CD14-positive monocyte (primary cell): ENCODE data around the gene SLC24A4. TPM values are rescaled to one million over a fixed set of nuclear protein-coding genes. Genes with fewer than 3 reads are reported as not detected.

Experiments
- DNase-seq, 3 donors: peaks; one replicate each; pipeline ENCODE4 v3.0.0-alpha.2; 2011 to 2022
- H2AFZ ChIP-seq: 2 replicates; pipeline ENCODE4 v1.6.0; 2012; ENCODE audit warnings: mild to moderate bottlenecking, low read depth, low read length, inconsistent platforms; ENCODE audit not compliant: insufficient read depth, poor library complexity, severe bottlenecking
- H3K27ac ChIP-seq, 2 donors: 1 replicate in 1 of 2; 2 replicates in 1 of 2; pipeline ENCODE4 v1.5.1; 2012 to 2013; ENCODE audit warnings: low read length in 2 of 2, control low read depth in 1 of 2, inconsistent platforms in 1 of 2, low read depth in 1 of 2, mild to moderate bottlenecking in 1 of 2
- H3K27me3 ChIP-seq, 2 donors: one replicate each; pipeline versions ENCODE4 v1.6.0 to v1.6.1; 2011 to 2013; ENCODE audit warnings: low read length in 2 of 2; ENCODE audit not compliant: control insufficient read depth in 2 of 2, insufficient read depth in 2 of 2
- H3K36me3 ChIP-seq, 2 donors: replicated peaks in 1 of 2; 1 replicate in 1 of 2; 2 replicates in 1 of 2; pipeline versions ENCODE4 v1.5.1 to v1.6.1; 2012 to 2013; ENCODE audit warnings: low read length in 2 of 2, control low read depth in 1 of 2, inconsistent platforms in 1 of 2, mild to moderate bottlenecking in 1 of 2; ENCODE audit not compliant: insufficient read depth in 2 of 2, control insufficient read depth in 1 of 2
- H3K4me1 ChIP-seq, 2 donors: 1 replicate in 1 of 2; 2 replicates in 1 of 2; pipeline versions ENCODE4 v1.5.1 to v1.6.1; 2012 to 2013; ENCODE audit warnings: low read length in 2 of 2, control low read depth in 1 of 2, inconsistent platforms in 1 of 2, mild to moderate bottlenecking in 1 of 2, moderate library complexity in 1 of 2; ENCODE audit not compliant: insufficient read depth in 2 of 2, control insufficient read depth in 1 of 2
- H3K4me2 ChIP-seq: replicated peaks from 2 replicates; pipeline ENCODE3; 2012; ENCODE audit warnings: low read length, moderate library complexity, mild to moderate bottlenecking; ENCODE audit not compliant: poor library complexity, severe bottlenecking; ENCODE audit errors: extremely low read depth
- H3K4me3 ChIP-seq, 3 experiments: fragments of 200-600 bp in 1 of 3; sonication (generic) in 1 of 3; replicated peaks in 1 of 3; 1 replicate in 2 of 3; 2 replicates in 1 of 3; pipeline ENCODE4 v1.5.1; 2011 to 2013; ENCODE audit warnings: low read length in 3 of 3, mild to moderate bottlenecking in 3 of 3, control low read depth in 2 of 3, low read depth in 2 of 3, inconsistent platforms in 1 of 3, moderate library complexity in 1 of 3
- H3K79me2 ChIP-seq: 2 replicates; pipeline ENCODE4 v1.6.0; 2012; ENCODE audit warnings: mild to moderate bottlenecking, control low read depth, inconsistent platforms, low read length, moderate library complexity; ENCODE audit not compliant: insufficient read depth
- H3K9ac ChIP-seq: 2 replicates; pipeline ENCODE4 v1.6.0; 2017; ENCODE audit warnings: low read length, mild to moderate bottlenecking; ENCODE audit not compliant: insufficient read depth, poor library complexity, severe bottlenecking
- H3K9me3 ChIP-seq, 2 donors: replicated peaks in 1 of 2; 1 replicate in 1 of 2; 2 replicates in 1 of 2; pipeline versions ENCODE4 v1.5.1 to v1.6.1; 2012 to 2013; ENCODE audit warnings: low read length in 2 of 2, control low read depth in 1 of 2; ENCODE audit not compliant: control insufficient read depth in 1 of 2, insufficient read depth in 1 of 2
- H4K20me1 ChIP-seq: 2 replicates; pipeline ENCODE4 v1.6.0; 2012; ENCODE audit warnings: mild to moderate bottlenecking, low read length, control low read depth, moderate library complexity; ENCODE audit not compliant: insufficient read depth
- H3K27ac Mint-ChIP-seq, 7 donors: one replicate each; pipeline ENCODE4 v1.8.0; 2020; ENCODE audit warnings: mild to moderate bottlenecking in 7 of 7, mixed read lengths in 7 of 7, moderate library complexity in 6 of 7, inconsistent platforms in 2 of 7
- H3K27me3 Mint-ChIP-seq, 3 donors: one replicate each; pipeline ENCODE4 v1.8.0; 2021 to 2022; ENCODE audit warnings: low read depth in 3 of 3, mild to moderate bottlenecking in 3 of 3, mixed read lengths in 3 of 3, moderate library complexity in 3 of 3, inconsistent platforms in 1 of 3
- H3K36me3 Mint-ChIP-seq, 2 donors: one replicate each; pipeline ENCODE4 v1.8.0; 2020; ENCODE audit warnings: mixed read lengths in 2 of 2, inconsistent platforms in 1 of 2, mild to moderate bottlenecking in 1 of 2
- H3K4me1 Mint-ChIP-seq: one replicate; pipeline ENCODE4 v1.8.0; 2020; ENCODE audit warnings: mild to moderate bottlenecking, mixed read lengths
- H3K4me3 Mint-ChIP-seq, 2 donors: one replicate each; pipeline ENCODE4 v1.8.0; 2020; ENCODE audit warnings: mild to moderate bottlenecking in 2 of 2, mixed read lengths in 2 of 2, moderate library complexity in 1 of 2
- H3K9me3 Mint-ChIP-seq, 7 donors: one replicate each; pipeline ENCODE4 v1.8.0; 2020 to 2022; ENCODE audit warnings: mixed read lengths in 7 of 7, mild to moderate bottlenecking in 6 of 7, moderate library complexity in 6 of 7, inconsistent platforms in 2 of 7
- WGBS: methylation state at CpG from one replicate; pipeline ENCODE4 v1.1.5; 2013; ENCODE audit warnings: missing lambda C conversion rate; ENCODE audit not compliant: insufficient coverage; 5-methylcytosine and 5-hydroxymethylcytosine counted together
- intact Hi-C, 2 donors: fragments of 100-400 bp; cut with micrococcal nuclease; formaldehyde crosslinking; loops; one replicate each; pipeline versions ENCODE4 v1.15.0 to v1.15.1; 2023
- polyA plus RNA-seq, 3 donors: library from polyadenylated mRNA; depleted of rRNA in 1 of 3; unstranded in 2 of 3; stranded (reverse) in 1 of 3; fragments of 300-500 nt in 2 of 3; fragments of >200 nt in 1 of 3; fragmentation: Illumina TruSeq in 2 of 3; gene quantifications; 1 replicate in 2 of 3; 2 replicates in 1 of 3; pipeline ENCODE4 v1.2.3, GENCODE V29; 2012 to 2021
- TF ChIP-seq, protein P1 (sequence below): fragments of 200-600 bp; IDR thresholded peaks from one replicate; pipeline ENCODE4 v1.8.0; 2022; ENCODE audit warnings: antibody characterized with exemption, mild to moderate bottlenecking

SLC24A4 gene
- polyA plus RNA-seq, 3 donors: 20.0 to 41.9 (median 26.5) TPM

GRCh38 chr14:92386165-92386564, 63.2 kb downstream of the SLC24A4 start:
- Histone ChIP-seq H4K20me1 (no peaks in the 10 kb centered on the region), H3K27me3 (no peaks in the 10 kb centered on the region), H3K4me3 (peak overlapping the region in 1 of 3 experiments; percentile 25), H3K27ac (peak overlapping the region; percentile 82 to 88), H3K36me3 (peaks cover 2 to 4% of the 10 kb centered on the region in 2 donors), H3K9ac (peak overlapping the region; percentile 37), H3K4me1 (peaks cover 86 to 96% of the 10 kb centered on the region in 2 donors), H3K4me2 (peak overlapping the region; percentile 29), H3K9me3 (peaks cover 4 to 6% of the 10 kb centered on the region in 2 donors), H2AFZ (no peak overlapping the region), H3K79me2 (peaks cover 12% of the 10 kb centered on the region)
- intact Hi-C loops: loop anchor here in 1 of 2 donors (2.0 to 10.0 kb wide), 2 partner anchors 15 to 69 kb away; no protein-coding TSS in a partner anchor
- H3K36me3 Mint-ChIP-seq: peaks cover 17 to 20% of the 10 kb centered on the region in 2 donors
- H3K9me3 Mint-ChIP-seq: peaks cover 0 to 7% (median 5%) of the 10 kb centered on the region in 7 donors
- TF ChIP-seq, protein P1, sequence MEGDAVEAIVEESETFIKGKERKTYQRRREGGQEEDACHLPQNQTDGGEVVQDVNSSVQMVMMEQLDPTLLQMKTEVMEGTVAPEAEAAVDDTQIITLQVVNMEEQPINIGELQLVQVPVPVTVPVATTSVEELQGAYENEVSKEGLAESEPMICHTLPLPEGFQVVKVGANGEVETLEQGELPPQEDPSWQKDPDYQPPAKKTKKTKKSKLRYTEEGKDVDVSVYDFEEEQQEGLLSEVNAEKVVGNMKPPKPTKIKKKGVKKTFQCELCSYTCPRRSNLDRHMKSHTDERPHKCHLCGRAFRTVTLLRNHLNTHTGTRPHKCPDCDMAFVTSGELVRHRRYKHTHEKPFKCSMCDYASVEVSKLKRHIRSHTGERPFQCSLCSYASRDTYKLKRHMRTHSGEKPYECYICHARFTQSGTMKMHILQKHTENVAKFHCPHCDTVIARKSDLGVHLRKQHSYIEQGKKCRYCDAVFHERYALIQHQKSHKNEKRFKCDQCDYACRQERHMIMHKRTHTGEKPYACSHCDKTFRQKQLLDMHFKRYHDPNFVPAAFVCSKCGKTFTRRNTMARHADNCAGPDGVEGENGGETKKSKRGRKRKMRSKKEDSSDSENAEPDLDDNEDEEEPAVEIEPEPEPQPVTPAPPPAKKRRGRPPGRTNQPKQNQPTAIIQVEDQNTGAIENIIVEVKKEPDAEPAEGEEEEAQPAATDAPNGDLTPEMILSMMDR: no peak
- H3K4me1 Mint-ChIP-seq: peaks cover 92% of the 10 kb centered on the region
- peak overlapping the region; percentile 92 to 99 (median 98) for H3K27ac Mint-ChIP-seq
- no peak for DNase-seq
- no peaks in the 10 kb centered on the region for H3K27me3 Mint-ChIP-seq
- peak overlapping the region in 1 of 2 donors; percentile 67 for H3K4me3 Mint-ChIP-seq
- WGBS: 100% methylated on average over 2 of the region's 5 CpGs

DNA sequence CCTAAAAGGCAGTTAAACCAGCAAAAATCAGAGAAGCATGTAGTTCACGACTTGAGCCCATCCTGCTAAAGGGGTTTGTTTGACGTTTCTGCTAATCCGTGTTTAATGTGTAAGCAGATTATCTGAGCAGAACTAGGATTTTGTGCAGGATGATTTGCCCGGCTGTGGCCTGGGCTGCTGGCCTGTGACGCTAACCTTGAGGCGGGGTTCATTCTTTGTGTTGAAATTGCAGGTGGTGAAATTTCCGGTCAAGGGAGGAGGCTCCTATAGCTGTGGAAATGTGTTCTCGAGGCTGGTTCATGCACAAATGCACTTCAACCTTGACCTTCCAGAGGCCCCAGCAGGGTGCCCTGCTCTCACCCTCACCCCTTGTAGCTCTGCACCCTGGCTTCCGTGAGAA, 63.7 kb downstream of the SLC24A4 start:
- no peaks in the 10 kb centered on the region for H4K20me1 ChIP-seq
- H3K9ac ChIP-seq: peak overlapping the region; percentile 37
- peak overlapping the region; percentile 82 to 88 for H3K27ac ChIP-seq
- DNase-seq: peak; percentile 85 to 90 (median 89)
- no peaks in the 10 kb centered on the region for H3K27me3 ChIP-seq
- TF ChIP-seq, protein P1: no peak
- WGBS: 0% methylated on average over 5 of the region's 9 CpGs
- intact Hi-C loops: loop anchor here in 1 of 2 donors (2.0 to 10.0 kb wide), 2 partner anchors 14 to 68 kb away; no protein-coding TSS in a partner anchor
- H3K36me3 Mint-ChIP-seq: peaks cover 16 to 20% of the 10 kb centered on the region in 2 donors
- H3K4me2 ChIP-seq: peak overlapping the region; percentile 29
- peak overlapping the region; percentile 92 to 99 (median 98) for H3K27ac Mint-ChIP-seq
- H3K79me2 ChIP-seq: peaks cover 12% of the 10 kb centered on the region
- peaks cover 2 to 4% of the 10 kb centered on the region in 2 donors for H3K36me3 ChIP-seq
- H3K4me3 ChIP-seq: peak overlapping the region in 1 of 3 experiments; percentile 25
- H2AFZ ChIP-seq: no peak overlapping the region
- peaks cover 4 to 6% of the 10 kb centered on the region in 2 donors for H3K9me3 ChIP-seq
- H3K4me3 Mint-ChIP-seq: peak overlapping the region in 1 of 2 donors; percentile 67
- peaks cover 0 to 7% (median 5%) of the 10 kb centered on the region in 7 donors for H3K9me3 Mint-ChIP-seq
- peaks cover 91 to 100% of the 10 kb centered on the region in 2 donors for H3K4me1 ChIP-seq
- H3K4me1 Mint-ChIP-seq: peaks cover 96% of the 10 kb centered on the region
- no peaks in the 10 kb centered on the region for H3K27me3 Mint-ChIP-seq
